Cerebellar nuclear complex (tissue), 1 donor: Measurements from ENCODE around the gene ATP6V1B1.

Source experiments
- DNase-seq, 2 experiments: peaks; one replicate each; lab custom pipeline; 2025; lab: John Stamatoyannopoulos, UW

ATP6V1B1 gene

GRCh38 chr2:70926042-70926441 is 9.7 kb upstream of the ATP6V1B1 start:
- DNase-seq, result no peak

DNA sequence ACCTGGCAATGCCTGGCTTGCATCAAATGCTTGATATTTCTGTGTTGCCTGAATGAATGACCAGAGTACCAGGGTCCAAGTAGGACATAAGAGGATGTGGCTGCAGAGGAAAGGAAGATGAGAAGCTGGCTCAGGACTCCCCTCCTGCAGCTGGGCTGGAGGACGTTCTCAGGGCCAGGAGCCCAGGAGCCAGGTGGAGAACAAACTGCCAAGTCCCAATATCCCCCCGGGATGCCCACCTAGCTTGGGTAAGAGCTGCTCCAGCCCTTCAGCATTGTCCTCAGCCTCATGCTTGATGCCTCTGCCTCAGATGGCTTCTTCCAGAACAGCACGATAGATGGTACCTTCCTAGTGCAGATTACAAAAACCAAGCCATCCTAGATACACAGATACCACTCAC is 8.6 kb upstream of the ATP6V1B1 start:
- DNase-seq, result no peak

- no peak for DNase-seq
Observed at GRCh38 chr2:70927641-70928040, 8.1 kb upstream of the ATP6V1B1 start.

- no peak for DNase-seq
Observed at GRCh38 chr2:70928366-70928765, 7.3 kb upstream of the ATP6V1B1 start.

DNA sequence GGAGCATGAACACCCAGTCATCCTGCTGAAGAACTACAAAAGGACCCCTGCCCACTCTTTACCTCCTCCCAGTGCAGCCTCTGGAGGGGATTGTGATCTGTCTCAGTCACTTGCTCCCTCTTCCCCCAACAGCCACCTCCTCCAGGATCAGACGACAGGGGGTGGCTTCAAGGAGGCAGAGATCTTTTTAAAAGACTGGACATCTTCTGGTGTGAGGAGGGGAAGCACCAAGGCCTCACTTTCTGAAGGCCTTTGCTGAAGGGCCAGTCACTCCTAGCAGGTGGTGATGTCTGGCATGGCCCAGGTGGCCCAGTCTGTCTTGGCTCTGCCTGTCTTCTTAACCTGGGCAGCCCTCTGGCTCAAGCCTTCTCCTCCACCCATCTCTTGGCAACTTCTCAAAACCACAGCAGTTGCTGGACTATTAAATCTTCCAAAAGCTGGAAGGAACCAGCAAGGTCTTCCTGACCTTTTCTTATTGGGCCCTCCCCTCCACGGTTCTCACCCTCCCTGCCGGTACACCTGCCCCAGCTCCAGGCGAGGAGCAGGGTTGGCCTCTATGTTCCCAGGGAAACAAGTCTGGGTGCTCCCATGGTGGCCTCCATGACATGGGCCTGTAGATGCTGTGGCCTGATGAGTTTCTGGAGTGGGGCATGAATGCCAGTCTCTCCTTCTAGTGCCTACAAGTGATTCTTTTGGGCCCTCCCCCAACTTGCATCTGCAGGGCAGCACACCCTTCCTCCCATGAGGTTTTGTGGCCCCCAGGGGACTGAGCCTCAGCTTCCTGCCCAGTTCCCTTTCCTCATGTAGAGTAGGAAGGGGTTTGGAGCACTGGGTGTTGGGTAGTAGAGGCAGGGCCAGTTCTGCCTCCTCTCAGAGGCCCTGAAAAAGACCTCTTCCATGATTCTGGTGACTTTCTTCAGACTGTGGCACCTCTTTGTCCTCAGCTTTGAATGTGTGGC is 5.0 kb upstream of the ATP6V1B1 start:
- DNase-seq, result no peak

DNA sequence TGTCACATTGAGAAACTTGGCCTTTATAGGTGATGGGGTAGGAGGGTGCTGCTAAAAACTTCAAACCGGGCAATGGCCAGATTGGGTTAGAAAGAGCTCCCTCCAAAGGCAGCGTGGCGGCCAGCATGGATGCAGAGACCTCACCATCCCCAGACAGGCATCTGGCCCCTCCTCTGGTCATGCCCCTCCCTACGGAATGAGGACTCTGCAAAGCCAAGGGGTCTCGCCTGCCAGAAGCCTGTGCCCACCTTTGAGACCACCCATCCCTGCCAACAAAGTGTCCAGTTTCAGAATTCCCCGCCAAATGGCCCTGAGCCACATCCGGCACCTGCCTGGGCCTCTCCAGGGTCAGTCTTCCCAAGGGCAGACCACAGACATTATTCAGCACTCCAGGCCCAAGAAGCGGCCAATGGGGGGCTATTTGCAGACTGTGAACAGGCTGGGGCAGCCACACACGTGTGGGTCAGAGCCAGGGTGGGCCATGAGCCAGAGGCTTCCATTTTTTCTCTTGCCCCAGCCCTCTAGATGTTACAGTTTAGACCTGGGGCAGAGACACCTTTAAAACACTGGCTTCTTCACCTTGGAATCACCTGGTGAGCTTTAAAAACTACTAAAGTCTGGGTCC is 4.2 kb upstream of the ATP6V1B1 start:
- no peak for DNase-seq

GRCh38 chr2:70932631-70933230 is 3.0 kb upstream of the ATP6V1B1 start:
- DNase-seq, result no peak

GRCh38 chr2:70934981-70935380 is 719 bp upstream of the ATP6V1B1 start:
- DNase-seq, result no peak

- DNase-seq, result no peak
Observed at GRCh38 chr2:70936165-70936978, 672 bp downstream of the ATP6V1B1 start.

DNA sequence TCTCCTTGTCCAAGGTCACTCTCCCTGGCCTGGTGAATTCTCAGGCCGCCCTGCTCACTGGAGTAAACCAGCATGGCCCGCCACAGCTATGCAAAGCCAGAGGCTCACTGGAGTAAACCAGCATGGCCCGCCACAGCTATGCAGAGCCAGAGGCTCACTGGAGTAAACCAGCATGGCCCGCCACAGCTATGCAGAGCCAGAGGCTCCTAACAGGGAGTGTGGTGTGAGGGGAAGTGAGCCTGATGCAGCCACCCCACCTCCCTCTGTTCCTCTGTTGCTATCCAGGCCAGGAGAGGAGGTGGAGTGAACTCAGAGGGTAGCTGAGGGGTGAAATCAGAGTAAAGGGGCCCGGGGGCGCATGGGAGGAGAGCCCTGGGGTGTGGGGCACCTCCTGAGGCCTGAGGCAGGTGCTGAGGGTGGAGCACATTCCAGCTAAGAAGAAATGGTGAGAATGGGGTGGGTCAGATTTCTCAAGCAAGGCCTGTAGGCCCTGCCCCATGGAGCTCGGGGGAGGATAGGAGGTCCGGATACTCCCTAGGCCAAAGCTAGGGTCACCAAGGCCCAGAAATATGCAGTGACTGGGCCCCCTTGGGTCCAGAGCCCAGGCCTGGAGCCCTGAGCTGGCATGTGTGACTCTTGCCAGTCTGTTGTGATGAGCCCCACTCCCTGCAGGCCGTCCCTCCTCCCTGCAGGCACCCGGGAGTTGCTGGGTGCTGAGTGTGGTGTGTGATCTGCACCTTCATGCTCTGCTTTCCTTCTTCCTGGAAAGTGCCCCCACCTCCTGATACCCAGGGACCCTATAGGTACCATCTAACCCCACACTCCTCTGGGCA is 1.5 kb downstream of the ATP6V1B1 start:
- no peak for DNase-seq

DNA sequence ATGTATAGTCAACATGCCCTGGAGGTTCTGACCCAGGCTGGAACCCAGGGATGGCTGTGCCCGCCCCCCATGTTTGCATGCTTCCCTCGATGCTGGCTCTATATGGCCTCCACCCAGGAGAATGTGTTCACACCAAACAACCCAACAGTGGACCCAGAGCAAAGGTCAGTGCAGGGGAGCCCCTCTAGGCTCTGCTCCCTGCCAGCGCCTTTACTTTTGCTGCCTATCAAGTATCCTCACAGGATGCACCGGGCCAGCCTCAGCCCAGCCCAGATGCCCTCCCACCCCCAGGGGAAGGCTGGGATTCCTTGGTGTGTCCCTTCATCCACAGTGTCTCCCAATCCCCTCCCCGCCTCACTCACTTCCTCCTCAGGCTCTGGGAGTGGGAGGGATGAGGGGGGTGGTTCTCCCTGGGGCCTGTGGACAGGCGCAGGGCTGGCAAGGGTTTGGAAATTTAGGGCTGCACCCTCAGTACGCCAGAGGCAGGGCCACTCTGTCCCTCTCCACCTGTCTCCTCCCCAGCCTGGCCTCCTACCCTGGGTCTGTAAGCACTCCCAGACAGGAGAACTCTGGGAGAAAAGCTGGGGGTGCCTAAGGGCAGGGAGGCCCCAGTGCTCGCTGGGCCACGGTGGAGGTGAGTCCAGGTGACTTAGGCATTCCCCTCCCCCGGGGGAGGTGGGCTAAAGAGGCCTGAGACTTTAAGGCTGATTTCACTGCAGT is 2.3 kb downstream of the ATP6V1B1 start:
- DNase-seq, result no peak

GRCh38 chr2:70938586-70938950 is 2.9 kb downstream of the ATP6V1B1 start:
- DNase-seq, result no peak

GRCh38 chr2:70939001-70939838 is 3.5 kb downstream of the ATP6V1B1 start:
- no peak for DNase-seq

- no peak for DNase-seq
Observed at GRCh38 chr2:70939839-70940580, 4.3 kb downstream of the ATP6V1B1 start.

DNA sequence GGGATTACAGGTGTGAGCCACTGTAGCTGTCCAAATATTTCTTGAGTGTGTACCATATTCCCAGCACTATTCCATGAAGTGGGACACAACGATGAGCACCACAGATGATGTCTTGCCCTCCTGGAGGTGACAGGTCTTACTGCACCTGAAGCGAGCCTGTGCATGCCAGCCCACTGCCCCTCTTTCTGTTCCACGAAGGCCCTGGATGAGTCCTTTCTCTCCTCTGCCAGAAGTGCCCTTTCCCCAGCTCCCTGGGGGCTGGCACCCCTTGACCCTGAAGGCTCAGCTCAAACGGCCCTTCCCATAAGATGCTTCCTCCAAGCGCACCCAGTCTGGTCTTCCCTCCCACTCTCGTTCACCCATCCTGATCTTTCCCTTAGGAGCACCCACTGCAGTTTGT is 5.5 kb downstream of the ATP6V1B1 start:
- no peak for DNase-seq

DNA sequence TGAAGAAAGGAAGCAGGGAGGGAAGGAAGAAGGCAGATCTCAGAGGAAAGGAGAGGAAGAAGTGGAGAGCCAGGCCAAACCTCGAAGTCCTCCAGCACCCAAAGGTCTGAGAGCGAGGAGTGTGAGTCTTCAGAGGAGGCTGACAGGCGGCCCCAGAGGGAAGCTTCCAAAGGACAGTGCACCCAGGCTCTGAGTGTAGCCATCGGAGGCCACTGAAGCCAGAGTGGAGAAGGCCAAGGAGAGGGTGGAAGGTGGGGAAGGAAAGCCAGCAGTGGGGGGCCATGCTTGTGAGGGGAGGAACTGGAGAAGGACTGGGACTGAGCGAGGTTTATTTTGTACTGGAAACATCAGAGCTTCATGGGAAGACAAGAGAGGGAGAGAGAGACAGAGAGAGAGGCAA is 6.0 kb downstream of the ATP6V1B1 start:
- DNase-seq, result no peak

DNA sequence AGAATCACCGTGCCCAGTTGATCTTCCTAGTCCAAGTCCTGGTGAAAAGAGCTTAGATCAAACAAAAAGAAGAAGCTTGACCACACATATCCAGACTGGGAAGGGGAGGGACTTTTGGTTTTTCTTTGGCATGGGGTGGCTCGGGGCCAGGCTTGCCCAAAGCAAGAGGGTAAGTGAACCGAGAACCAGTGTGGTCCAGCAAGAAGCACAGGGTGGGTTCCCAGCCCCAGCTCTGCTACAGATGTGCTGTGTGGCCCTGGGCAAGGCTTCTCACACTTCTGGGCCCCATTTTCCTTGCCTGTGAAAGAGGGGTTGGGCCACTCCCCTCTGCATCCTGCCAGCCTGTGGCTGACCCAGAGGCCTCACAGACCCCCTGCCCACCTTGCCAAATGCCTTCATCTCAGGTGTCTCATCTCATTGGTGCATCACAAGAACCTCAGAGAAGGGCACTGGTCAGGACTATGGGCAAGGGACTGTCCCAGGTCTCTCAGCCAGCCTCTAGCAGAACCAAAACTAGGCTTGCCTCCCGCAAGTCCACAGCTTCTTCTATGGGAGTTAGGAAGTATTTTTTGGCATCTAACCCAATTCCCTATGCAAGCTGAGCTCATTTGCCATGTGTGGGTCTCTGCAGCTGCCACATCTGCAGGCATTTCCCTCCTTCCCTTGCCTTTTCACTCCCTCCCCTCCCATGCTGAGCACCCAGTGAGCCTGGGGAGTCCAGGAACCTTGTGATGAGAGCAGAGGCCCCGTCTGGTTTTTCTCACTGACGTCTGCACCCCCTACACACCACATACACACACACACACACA is 6.9 kb downstream of the ATP6V1B1 start:
- DNase-seq, result no peak
